ENCODE results near the gene PTPRD. TPM values are rescaled to one million over a fixed set of nuclear protein-coding genes. Genes with fewer than 3 reads are reported as not detected.

Gene PTPRD
- polyA plus RNA-seq, 4 donors: 2.1 to 5.6 (median 3.9) TPM

DNA sequence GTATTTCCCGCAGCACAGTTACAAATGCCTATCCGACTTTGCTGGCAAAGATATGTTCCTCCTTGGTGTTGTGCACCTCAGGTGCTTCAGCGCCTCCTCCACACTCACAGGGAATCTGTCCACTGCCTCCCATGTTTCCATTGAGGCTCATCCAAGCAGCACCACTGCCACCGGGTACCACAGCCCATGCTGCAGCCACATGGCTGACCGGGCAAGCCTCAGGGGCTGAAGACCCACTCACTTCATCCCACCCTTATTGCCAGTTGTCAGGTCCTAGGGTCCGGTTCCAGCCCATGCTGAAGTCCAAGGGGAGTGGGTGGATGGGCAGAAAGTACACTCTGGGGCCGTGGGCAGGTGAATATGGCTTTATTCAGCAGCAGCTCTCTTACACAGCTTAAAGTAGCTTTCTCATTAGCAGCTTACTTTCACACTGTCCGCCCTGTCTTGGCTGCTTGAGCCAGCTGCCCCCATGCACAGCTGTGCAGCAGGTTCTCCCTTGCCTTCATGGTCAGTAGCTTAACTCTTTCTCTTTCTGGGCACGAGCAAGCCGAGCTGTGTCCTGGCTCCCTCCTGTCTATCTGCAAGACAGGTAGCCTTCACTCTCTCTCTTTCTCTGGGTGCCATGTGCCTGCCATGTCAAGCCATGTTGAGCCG lies 1052.3 kb downstream of the PTPRD start:
- Histone ChIP-seq H3K4me1 (ENCODE audit: control insufficient read depth in 3 of 3, insufficient read depth in 2 of 3, low read depth in 1 of 3, low read length in 2 of 3) (no peaks in the 10 kb centered on the region), H3K4me3 (ENCODE audit: low read depth in 1 of 3, low read length in 3 of 3) (no peak overlapping the region), H3K36me3 (ENCODE audit: control insufficient read depth in 3 of 3, insufficient read depth in 2 of 3, low read depth in 1 of 3, low read length in 3 of 3) (no peaks in the 10 kb centered on the region), H3K27ac (ENCODE audit: low read depth in 1 of 3, low read length in 2 of 3) (no peak overlapping the region), H3K27me3 (ENCODE audit: control insufficient read depth in 3 of 3, insufficient read depth in 3 of 3, low read length in 3 of 3) (no peaks in the 10 kb centered on the region), H3K9me3 (ENCODE audit: control insufficient read depth in 2 of 2, insufficient read depth in 1 of 2, low read depth in 1 of 2, low read length in 1 of 2) (peaks cover 0 to 3% of the 10 kb centered on the region in 2 donors)
- 82 to 88% (median 83%) methylated on average over 11 of the region's 11 CpGs for WGBS, 3 donors
- no peak for FAIRE-seq
- DNase-seq: no peak

DNA sequence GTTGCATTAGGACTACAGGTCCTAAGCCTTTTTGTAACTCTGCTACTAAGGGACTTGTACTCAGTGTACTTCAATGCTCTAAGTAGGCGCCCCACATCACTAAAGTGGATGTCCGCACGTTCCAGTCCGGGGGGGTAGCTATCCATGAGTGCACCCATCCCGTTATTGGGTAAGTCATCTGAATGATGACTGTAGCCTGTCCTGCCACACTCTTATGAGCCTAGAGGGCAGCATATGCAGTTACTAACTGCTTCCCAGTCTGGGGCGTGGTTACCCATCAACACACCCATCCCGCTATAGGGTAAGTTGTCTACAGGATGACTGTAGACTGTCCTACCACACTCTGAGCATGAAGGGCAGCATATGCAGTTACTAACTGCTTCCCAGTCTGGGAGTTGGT lies 1053.9 kb downstream of the PTPRD start:
- no peak for FAIRE-seq
- no peaks in the 10 kb centered on the region for H3K36me3 ChIP-seq (ENCODE audit: control insufficient read depth in 3 of 3, insufficient read depth in 2 of 3, low read depth in 1 of 3, low read length in 3 of 3)
- no peak for DNase-seq
- no peaks in the 10 kb centered on the region for H3K27me3 ChIP-seq (ENCODE audit: control insufficient read depth in 3 of 3, insufficient read depth in 3 of 3, low read length in 3 of 3)
- no peak overlapping the region for H3K4me3 ChIP-seq (ENCODE audit: low read depth in 1 of 3, low read length in 3 of 3)
- peaks cover 0 to 3% of the 10 kb centered on the region in 2 donors for H3K9me3 ChIP-seq (ENCODE audit: control insufficient read depth in 2 of 2, insufficient read depth in 1 of 2, low read depth in 1 of 2, low read length in 1 of 2)
- H3K4me1 ChIP-seq (ENCODE audit: control insufficient read depth in 3 of 3, insufficient read depth in 2 of 3, low read depth in 1 of 3, low read length in 2 of 3): no peaks in the 10 kb centered on the region
- H3K27ac ChIP-seq (ENCODE audit: low read depth in 1 of 3, low read length in 2 of 3): no peak overlapping the region
- WGBS, 3 donors: 96 to 100% (median 96%) methylated on average over 7 of the region's 7 CpGs

DNA sequence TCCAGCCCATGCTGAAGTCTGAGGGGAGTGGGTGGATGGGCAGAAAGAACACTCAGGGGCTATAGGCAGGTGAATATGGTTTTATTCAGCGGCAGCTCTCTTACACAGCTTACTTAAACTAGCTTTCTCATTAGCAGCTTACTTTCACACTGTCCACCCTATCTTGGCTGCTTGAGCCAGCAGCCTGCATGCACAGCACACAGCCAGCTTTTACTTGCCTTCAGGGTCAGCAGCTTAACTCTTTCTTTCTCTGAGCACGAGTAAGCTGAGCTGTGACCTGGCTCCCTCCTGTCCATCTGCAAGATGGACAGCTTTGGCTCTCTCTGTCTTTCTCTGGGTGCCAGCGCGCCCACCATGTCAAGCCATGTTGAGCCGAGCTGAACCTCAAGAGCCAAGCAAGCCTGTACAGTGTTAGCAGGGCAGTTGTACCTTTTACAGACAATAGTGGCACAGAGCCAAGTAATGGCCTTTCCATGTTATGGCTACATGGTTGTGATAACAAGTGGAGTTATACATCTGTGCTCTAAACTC lies 1054.9 kb downstream of the PTPRD start:
- Histone ChIP-seq H3K36me3 (ENCODE audit: control insufficient read depth in 3 of 3, insufficient read depth in 2 of 3, low read depth in 1 of 3, low read length in 3 of 3) (no peaks in the 10 kb centered on the region), H3K4me1 (ENCODE audit: control insufficient read depth in 3 of 3, insufficient read depth in 2 of 3, low read depth in 1 of 3, low read length in 2 of 3) (no peaks in the 10 kb centered on the region), H3K27me3 (ENCODE audit: control insufficient read depth in 3 of 3, insufficient read depth in 3 of 3, low read length in 3 of 3) (no peaks in the 10 kb centered on the region), H3K4me3 (ENCODE audit: low read depth in 1 of 3, low read length in 3 of 3) (no peak overlapping the region), H3K27ac (ENCODE audit: low read depth in 1 of 3, low read length in 2 of 3) (no peak overlapping the region), H3K9me3 (ENCODE audit: control insufficient read depth in 2 of 2, insufficient read depth in 1 of 2, low read depth in 1 of 2, low read length in 1 of 2) (peaks cover 0 to 3% of the 10 kb centered on the region in 2 donors)
- 70 to 78% (median 72%) methylated on average over 5 of the region's 5 CpGs for WGBS, 3 donors
- FAIRE-seq: no peak
- no peak for DNase-seq

DNA sequence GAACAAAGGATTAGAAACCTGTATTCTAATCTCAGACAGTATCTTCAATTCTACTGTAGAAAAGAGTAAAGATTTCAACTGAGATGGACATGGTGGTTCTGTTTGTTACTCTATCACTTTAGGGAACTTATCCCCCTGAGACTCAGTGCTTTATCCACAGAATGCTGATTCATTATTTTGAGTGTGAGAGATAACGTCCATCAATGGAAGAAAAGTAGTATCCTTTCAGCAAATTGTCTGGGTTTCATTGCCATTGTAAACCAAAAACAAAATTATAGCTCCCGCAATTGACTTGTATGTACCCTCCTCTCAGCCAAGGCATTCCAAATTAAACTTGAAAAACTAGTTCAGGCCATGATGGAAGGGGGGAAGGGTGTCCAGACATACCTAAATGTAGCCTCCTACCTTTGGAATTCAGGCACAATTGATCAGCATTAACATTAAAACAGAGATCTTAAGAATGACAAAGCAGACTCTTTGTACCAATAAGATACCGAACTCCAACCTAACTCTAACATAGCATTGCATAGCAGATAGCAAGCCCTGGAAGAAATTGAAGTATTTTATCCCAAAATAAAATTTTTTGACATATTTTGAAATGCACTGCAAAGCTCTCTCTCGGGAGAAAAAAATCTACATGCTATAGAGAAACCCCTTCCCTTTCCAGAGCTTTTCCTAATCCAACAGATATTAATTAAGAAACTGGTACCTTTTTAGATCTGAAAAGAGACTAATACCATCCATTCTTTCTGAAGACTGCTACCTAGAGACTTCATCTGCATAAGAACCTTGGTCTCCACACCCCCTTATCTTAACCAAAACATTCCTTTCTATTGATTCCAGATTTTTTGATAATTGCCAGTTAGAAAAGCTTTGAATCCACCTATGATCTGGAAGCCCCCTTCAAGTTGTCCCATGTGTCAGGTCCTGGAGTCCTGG lies 1055.7 kb downstream of the PTPRD start:
- no peak overlapping the region for H3K27ac ChIP-seq (ENCODE audit: low read depth in 1 of 3, low read length in 2 of 3)
- no peak overlapping the region for H3K4me3 ChIP-seq (ENCODE audit: low read depth in 1 of 3, low read length in 3 of 3)
- no peaks in the 10 kb centered on the region for H3K36me3 ChIP-seq (ENCODE audit: control insufficient read depth in 3 of 3, insufficient read depth in 2 of 3, low read depth in 1 of 3, low read length in 3 of 3)
- no peak for DNase-seq
- WGBS, 3 donors: 42 to 47% (median 42%) methylated on average over 4 of the region's 4 CpGs
- FAIRE-seq: no peak
- no peaks in the 10 kb centered on the region for H3K27me3 ChIP-seq (ENCODE audit: control insufficient read depth in 3 of 3, insufficient read depth in 3 of 3, low read length in 3 of 3)
- H3K9me3 ChIP-seq (ENCODE audit: control insufficient read depth in 2 of 2, insufficient read depth in 1 of 2, low read depth in 1 of 2, low read length in 1 of 2): peaks cover 0 to 3% of the 10 kb centered on the region in 2 donors
- H3K4me1 ChIP-seq (ENCODE audit: control insufficient read depth in 3 of 3, insufficient read depth in 2 of 3, low read depth in 1 of 3, low read length in 2 of 3): no peaks in the 10 kb centered on the region

DNA sequence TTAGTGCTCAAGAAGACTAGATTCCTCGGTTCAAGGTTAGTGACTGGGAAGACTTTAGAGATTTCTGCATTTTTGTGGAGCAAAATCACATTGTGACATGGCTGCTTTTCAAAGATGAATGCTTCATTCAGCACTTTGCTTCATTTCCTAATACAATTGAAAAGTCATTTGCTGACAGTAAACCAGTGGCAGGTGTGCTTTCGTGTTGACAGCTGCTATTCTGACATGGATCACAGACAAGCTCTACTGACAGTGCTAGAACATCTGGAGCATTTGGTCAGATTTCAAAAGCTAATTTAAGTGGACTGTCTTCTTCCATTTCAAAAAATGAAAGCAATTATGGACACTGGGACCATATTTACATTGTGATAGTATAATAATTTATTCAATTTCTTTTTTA lies 1060.1 kb downstream of the PTPRD start:
- no peaks in the 10 kb centered on the region for H3K4me1 ChIP-seq (ENCODE audit: control insufficient read depth in 3 of 3, insufficient read depth in 2 of 3, low read depth in 1 of 3, low read length in 2 of 3)
- no peak overlapping the region for H3K4me3 ChIP-seq (ENCODE audit: low read depth in 1 of 3, low read length in 3 of 3)
- FAIRE-seq (no peak), DNase-seq (no peak)
- H3K27ac ChIP-seq (ENCODE audit: low read depth in 1 of 3, low read length in 2 of 3): no peak overlapping the region
- no peaks in the 10 kb centered on the region for H3K27me3 ChIP-seq (ENCODE audit: control insufficient read depth in 3 of 3, insufficient read depth in 3 of 3, low read length in 3 of 3)
- 71% methylated on average over 2 of the region's 2 CpGs for WGBS, 3 donors
- no peaks in the 10 kb centered on the region for H3K9me3 ChIP-seq (ENCODE audit: control insufficient read depth in 2 of 2, insufficient read depth in 1 of 2, low read depth in 1 of 2, low read length in 1 of 2)
- H3K36me3 ChIP-seq (ENCODE audit: control insufficient read depth in 3 of 3, insufficient read depth in 2 of 3, low read depth in 1 of 3, low read length in 3 of 3): no peaks in the 10 kb centered on the region

DNA sequence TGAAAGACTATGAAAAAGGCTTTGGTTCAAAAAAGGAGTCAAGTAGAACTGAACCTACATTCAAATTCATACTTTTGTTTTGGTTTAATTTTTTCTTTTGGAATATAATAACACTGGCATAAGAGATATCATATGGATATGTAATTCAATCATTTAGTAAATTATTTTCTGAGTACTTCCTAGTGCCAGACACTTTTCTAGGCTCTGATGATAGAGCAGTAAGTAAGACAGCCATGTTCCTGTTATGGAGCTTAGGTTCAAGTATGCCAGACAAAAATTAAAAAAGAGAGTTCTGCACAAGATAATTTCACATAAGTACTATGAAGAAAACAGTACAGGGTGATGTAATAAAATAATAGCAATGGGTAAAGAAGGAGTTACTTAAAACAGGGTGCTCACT lies 1074.0 kb downstream of the PTPRD start:
- no peaks in the 10 kb centered on the region for H3K9me3 ChIP-seq (ENCODE audit: control insufficient read depth in 2 of 2, insufficient read depth in 1 of 2, low read depth in 1 of 2, low read length in 1 of 2)
- no peak overlapping the region for H3K27ac ChIP-seq (ENCODE audit: low read depth in 1 of 3, low read length in 2 of 3)
- H3K4me1 ChIP-seq (ENCODE audit: control insufficient read depth in 3 of 3, insufficient read depth in 2 of 3, low read depth in 1 of 3, low read length in 2 of 3): no peaks in the 10 kb centered on the region
- no peaks in the 10 kb centered on the region for H3K27me3 ChIP-seq (ENCODE audit: control insufficient read depth in 3 of 3, insufficient read depth in 3 of 3, low read length in 3 of 3)
- H3K36me3 ChIP-seq (ENCODE audit: control insufficient read depth in 3 of 3, insufficient read depth in 2 of 3, low read depth in 1 of 3, low read length in 3 of 3): no peaks in the 10 kb centered on the region
- no peak overlapping the region for H3K4me3 ChIP-seq (ENCODE audit: low read depth in 1 of 3, low read length in 3 of 3)
- DNase-seq (no peak), FAIRE-seq (no peak)

DNA sequence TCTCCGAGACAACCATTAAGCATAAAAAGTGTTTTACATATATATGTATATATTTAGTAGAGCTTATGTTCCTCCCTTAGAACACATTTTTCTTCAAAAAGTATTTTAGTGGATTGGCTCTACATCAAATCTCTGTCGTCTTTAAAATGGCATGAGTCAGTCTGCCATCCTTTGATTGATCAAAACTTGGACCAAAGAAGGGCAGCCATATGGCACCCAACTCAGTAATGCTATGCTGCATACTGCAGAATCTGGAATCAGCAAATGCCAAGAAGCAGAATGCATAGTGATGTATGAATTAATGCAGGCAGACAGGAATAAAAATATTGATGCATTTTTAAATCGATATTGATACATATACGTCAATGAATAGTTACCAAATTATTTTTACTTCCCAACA lies 1074.4 kb downstream of the PTPRD start:
- FAIRE-seq: no peak
- DNase-seq: no peak
- H3K36me3 ChIP-seq (ENCODE audit: control insufficient read depth in 3 of 3, insufficient read depth in 2 of 3, low read depth in 1 of 3, low read length in 3 of 3): no peaks in the 10 kb centered on the region
- no peaks in the 10 kb centered on the region for H3K27me3 ChIP-seq (ENCODE audit: control insufficient read depth in 3 of 3, insufficient read depth in 3 of 3, low read length in 3 of 3)
- no peaks in the 10 kb centered on the region for H3K9me3 ChIP-seq (ENCODE audit: control insufficient read depth in 2 of 2, insufficient read depth in 1 of 2, low read depth in 1 of 2, low read length in 1 of 2)
- H3K27ac ChIP-seq (ENCODE audit: low read depth in 1 of 3, low read length in 2 of 3): no peak overlapping the region
- H3K4me3 ChIP-seq (ENCODE audit: low read depth in 1 of 3, low read length in 3 of 3): no peak overlapping the region
- 85 to 92% (median 85%) methylated on average over 4 of the region's 4 CpGs for WGBS, 3 donors
- H3K4me1 ChIP-seq (ENCODE audit: control insufficient read depth in 3 of 3, insufficient read depth in 2 of 3, low read depth in 1 of 3, low read length in 2 of 3): no peaks in the 10 kb centered on the region

DNA sequence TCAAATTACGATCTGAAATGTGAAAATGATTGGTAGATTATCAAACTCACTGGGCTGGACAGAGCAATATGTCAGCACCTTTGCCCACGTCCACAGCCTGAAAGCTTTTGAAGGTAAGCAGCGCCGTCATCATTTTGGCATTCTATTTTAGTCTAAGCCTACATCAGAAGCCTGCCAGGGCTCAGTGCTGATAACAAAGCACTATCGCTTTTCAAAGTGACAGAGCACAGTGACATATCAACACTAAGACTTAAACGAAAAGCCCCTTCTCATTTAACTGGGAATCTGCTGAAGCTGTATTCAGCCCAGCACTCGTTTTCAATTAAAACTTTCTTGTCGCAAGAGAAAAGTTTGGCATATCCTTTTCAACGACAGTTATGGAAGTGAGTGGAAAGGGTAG lies 1076.3 kb downstream of the PTPRD start:
- FAIRE-seq: no peak
- no peaks in the 10 kb centered on the region for H3K9me3 ChIP-seq (ENCODE audit: control insufficient read depth in 2 of 2, insufficient read depth in 1 of 2, low read depth in 1 of 2, low read length in 1 of 2)
- 40 to 58% (median 49%) methylated on average over 9 of the region's 9 CpGs for WGBS, 3 donors

More for the DNA sequence above, 1076.3 kb downstream of the PTPRD start:
- H3K4me3 ChIP-seq (ENCODE audit: low read depth in 1 of 3, low read length in 3 of 3): no peak overlapping the region
- H3K27ac ChIP-seq (ENCODE audit: low read depth in 1 of 3, low read length in 2 of 3): no peak overlapping the region
- no peaks in the 10 kb centered on the region for H3K27me3 ChIP-seq (ENCODE audit: control insufficient read depth in 3 of 3, insufficient read depth in 3 of 3, low read length in 3 of 3)
- DNase-seq: no peak
- no peaks in the 10 kb centered on the region for H3K4me1 ChIP-seq (ENCODE audit: control insufficient read depth in 3 of 3, insufficient read depth in 2 of 3, low read depth in 1 of 3, low read length in 2 of 3)
- no peaks in the 10 kb centered on the region for H3K36me3 ChIP-seq (ENCODE audit: control insufficient read depth in 3 of 3, insufficient read depth in 2 of 3, low read depth in 1 of 3, low read length in 3 of 3)
